Lower leg skin (tissue), 3 donors: ENCODE measurements around the gene EGLN2.

Experiments
- POLR2A ChIP-seq, 2 donors: fragments of 450-650 bp; IDR thresholded peaks; one replicate each; pipeline ENCODE4 v1.6.1; 2016 to 2017; ENCODE audit warnings: antibody characterized with exemption in 2 of 2, mild to moderate bottlenecking in 1 of 2, moderate library complexity in 1 of 2
- TF ChIP-seq, protein P1 (sequence below), 3 donors: fragments of 450-650 bp; IDR thresholded peaks; one replicate each; pipeline ENCODE4 v1.5.1; 2016; ENCODE audit warnings: antibody characterized with exemption in 3 of 3, mild to moderate bottlenecking in 3 of 3, moderate library complexity in 2 of 3

DNA sequence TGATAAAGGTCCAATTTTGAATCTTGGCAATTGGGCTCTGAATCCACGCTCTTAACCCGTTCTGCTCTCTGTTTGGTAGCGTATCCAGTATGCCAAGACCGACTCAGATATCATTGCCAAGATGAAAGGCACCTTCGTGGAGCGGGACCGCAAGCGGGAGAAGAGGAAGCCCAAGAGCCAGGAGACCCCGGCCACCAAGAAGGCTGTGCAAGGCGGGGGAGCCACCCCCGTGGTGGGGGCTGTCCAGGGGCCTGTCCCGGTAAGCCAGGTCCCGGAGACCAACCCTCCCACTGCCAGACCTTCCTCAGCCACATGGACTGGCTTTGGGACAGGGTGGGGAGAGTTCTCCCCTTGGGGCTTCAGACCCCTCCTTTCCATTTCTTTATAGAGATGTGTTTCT, 39.6 kb upstream of the EGLN2 start:
- no peak for TF ChIP-seq POLR2A (IDR thresholded peaks at IDR 0.05)
- TF ChIP-seq, protein P1, sequence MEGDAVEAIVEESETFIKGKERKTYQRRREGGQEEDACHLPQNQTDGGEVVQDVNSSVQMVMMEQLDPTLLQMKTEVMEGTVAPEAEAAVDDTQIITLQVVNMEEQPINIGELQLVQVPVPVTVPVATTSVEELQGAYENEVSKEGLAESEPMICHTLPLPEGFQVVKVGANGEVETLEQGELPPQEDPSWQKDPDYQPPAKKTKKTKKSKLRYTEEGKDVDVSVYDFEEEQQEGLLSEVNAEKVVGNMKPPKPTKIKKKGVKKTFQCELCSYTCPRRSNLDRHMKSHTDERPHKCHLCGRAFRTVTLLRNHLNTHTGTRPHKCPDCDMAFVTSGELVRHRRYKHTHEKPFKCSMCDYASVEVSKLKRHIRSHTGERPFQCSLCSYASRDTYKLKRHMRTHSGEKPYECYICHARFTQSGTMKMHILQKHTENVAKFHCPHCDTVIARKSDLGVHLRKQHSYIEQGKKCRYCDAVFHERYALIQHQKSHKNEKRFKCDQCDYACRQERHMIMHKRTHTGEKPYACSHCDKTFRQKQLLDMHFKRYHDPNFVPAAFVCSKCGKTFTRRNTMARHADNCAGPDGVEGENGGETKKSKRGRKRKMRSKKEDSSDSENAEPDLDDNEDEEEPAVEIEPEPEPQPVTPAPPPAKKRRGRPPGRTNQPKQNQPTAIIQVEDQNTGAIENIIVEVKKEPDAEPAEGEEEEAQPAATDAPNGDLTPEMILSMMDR (IDR thresholded peaks at IDR 0.05), result no peak
